ENCODE results near the gene KCNMB1.

Gene KCNMB1

DNA sequence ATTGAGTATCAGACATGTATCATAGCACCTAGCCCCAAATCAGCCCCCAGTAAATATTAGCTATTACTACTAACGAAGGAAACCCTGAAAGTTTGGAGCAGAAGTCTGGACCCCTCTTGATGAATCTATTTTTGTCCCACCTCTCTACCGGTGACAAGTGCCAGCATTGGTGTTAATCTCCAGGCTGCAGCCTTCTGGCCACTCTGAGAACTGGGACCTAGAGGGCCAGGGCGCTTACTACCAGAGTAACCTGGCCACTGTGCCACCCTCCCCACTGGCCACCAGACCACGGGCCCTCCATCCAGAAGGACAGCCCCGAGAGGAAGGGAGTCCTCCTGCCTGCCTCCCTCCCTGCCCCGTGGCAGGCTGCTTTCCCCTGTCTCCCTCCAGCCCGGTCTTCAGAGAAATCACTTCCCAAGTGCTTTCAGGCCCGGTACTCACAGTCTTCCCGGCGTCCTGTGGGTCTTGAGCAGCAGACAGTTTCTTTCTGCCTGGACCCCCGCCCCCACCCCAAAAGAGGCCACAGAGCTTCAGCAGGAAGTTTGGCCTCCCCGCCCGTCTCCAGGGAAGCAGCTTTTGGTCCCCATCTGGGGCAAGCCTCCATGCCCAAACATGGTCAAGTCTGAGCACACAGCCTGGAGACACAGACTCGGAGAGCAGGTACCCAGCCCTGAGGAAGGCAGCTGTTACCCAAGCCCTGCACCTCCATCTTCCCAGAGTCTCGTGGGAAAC lies at the start of gene KCNMB1:
Gene KCNMB1, minus strand, starts transcription at position 550 of the 732 bp plus-strand sequence. CDS start 3,920 bp downstream, outside the sequence.
- DNase-seq (ENCODE audit: low read depth): no peak
- H3K4me3 ChIP-seq (ENCODE audit: low read depth, low read length): no peak within 1 kb of the TSS

DNA sequence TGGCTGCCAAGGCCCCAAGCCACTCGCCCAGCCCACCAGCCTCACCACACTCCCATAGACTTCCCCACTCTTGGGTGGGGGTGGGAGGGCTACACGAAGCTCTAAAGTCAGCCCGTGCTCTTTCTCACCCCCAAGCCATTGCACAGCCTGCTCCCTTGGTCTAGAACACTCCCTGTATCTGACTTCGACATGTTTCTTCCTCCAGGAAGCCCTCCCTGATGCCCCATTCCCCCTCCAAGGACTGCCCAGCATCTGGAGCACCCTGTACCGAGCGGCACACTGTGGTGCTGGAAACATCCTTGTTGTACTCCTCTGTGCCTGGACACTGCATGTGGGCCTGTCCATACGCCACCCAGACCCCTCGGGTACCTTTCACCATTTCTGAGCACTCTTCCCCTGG lies 49.4 kb upstream of the KCNMB1 start:
- H3K4me3 ChIP-seq (ENCODE audit: low read depth, low read length): no peak overlapping the region
- no peak for DNase-seq (ENCODE audit: low read depth)

GRCh38 chr5:170437621-170438375 lies 48.6 kb upstream of the KCNMB1 start:
- H3K4me3 ChIP-seq (ENCODE audit: low read depth, low read length): no peak overlapping the region

GRCh38 chr5:170436335-170436734 lies 47.2 kb upstream of the KCNMB1 start:
- no peak for DNase-seq (ENCODE audit: low read depth)
- no peak overlapping the region for H3K4me3 ChIP-seq (ENCODE audit: low read depth, low read length)

More at GRCh38 chr5:170437621-170438375, 48.6 kb upstream of the KCNMB1 start:
- no peak for DNase-seq (ENCODE audit: low read depth)

DNA sequence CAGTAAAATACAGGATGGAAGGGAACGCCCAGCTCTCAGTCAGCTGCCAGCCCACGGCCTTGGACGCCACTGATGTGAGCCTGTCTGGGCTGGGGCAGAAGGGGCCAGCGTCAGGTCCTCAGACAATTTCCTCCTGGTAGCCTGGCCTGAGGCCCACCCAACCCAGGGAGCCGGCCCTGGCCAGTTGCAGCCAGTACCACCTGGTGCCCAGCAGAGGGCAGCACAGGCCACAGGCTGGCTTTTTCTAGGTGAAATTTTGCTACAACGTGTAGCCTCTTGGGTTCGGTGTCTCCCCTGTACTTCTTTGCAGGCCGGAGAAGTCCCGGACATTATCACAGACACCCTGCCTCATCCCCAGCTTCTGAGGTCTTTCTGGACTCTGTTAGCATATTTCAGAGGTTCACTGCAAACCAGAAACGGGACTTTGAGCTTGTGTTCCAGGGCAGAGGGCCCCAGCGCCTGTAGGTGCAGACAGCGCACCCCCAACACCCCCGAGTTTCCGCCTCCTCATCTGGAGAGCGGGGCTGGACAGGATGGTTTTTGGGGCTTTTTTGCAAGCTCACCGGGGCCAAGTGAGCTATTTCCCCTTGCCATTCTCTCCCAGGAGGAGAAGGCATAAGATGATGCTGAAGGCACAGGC lies 45.9 kb upstream of the KCNMB1 start:
- DNase-seq (ENCODE audit: low read depth): no peak
- H3K4me3 ChIP-seq (ENCODE audit: low read depth, low read length): no peak overlapping the region

DNA sequence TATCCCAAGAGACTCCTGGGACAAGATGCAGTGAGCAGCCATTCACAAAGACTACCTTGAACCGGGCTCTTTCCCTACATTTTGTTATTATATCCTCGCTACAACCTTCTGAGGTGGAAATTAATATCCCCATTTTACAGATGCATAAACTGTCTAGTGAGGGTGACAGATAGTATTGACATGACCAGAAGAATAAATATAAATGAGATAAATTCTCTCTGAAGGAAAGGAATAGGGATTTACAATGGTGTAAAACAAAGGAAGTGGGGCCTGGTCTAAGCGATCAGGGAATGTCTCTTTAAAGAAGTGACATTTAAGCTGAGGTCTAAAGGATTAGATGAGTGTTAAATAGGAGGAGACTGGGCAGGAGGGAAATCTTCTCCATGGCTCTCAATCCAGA lies 43.5 kb upstream of the KCNMB1 start:
- no peak overlapping the region for H3K4me3 ChIP-seq (ENCODE audit: low read depth, low read length)
- DNase-seq (ENCODE audit: low read depth): no peak

DNA sequence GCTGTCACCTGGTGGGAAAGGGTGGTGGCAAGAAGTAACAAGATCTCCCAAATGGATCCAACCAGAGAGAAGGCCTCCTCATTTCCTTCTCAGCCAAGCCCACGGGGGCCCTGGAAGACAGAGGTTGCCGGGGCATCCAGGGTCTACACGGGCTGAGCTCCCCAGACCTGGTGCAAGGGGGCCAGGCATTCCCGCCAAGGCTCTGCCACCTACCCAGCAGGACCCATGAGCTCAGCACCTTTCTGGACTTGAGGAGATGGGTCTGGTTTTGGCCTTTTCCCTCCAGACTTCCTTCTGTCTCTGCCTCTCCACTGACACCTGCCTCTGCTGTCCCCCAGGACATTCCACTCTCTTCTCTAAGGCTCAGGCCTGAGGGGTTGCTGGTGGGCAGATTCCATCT lies 42.4 kb upstream of the KCNMB1 start:
- no peak overlapping the region for H3K4me3 ChIP-seq (ENCODE audit: low read depth, low read length)
- DNase-seq (ENCODE audit: low read depth): no peak

DNA sequence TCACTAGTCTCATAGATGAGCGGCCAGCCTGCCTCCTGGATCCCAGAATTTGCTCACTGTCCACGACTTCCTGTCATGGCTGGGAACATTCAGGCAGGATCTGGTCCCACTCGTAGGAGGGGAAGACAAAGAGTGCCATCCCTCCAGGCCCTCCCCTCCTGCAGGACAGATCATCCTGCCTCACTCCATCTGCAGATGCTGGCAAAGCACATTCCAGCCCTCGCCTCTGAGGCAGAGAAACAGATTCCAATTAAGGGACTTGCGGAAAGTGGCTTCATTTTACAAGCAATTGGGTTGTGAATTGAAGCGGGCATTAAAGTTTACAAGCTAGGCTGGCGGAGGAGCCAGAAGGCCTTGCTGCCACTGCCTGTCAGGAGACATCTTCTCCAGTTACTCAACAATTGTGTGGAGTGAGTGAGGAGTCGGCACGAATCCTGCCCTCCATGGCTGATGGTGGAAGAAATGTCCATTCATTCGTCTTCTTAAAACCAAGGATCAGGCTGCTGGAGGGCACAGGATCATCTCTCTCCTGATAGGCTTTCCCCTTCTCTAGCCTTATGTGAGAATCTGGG lies 41.8 kb upstream of the KCNMB1 start:
- DNase-seq (ENCODE audit: low read depth): no peak
- no peak overlapping the region for H3K4me3 ChIP-seq (ENCODE audit: low read depth, low read length)

DNA sequence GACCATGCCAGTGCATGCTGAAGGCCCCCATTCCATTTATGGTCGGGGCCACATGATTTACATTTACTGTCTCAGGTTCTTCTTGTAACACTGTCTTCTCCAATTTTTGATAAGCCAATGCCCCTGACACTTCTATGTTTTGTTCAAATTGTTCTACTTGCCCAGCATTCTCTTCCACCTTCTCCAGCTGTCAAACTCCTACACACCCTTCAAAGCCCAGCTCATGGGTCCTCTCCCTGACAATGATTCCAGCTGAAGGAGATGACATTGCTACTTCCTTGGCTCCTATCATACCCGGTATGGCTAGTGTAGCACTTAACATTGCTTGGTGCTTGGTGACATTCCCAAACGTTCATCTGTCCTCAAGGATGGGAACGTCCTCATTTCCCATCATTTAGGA lies 41.1 kb upstream of the KCNMB1 start:
- H3K4me3 ChIP-seq (ENCODE audit: low read depth, low read length): no peak overlapping the region
- DNase-seq (ENCODE audit: low read depth): no peak

GRCh38 chr5:170429014-170429413 lies 39.8 kb upstream of the KCNMB1 start:
- no peak overlapping the region for H3K4me3 ChIP-seq (ENCODE audit: low read depth, low read length)
- DNase-seq (ENCODE audit: low read depth): no peak

DNA sequence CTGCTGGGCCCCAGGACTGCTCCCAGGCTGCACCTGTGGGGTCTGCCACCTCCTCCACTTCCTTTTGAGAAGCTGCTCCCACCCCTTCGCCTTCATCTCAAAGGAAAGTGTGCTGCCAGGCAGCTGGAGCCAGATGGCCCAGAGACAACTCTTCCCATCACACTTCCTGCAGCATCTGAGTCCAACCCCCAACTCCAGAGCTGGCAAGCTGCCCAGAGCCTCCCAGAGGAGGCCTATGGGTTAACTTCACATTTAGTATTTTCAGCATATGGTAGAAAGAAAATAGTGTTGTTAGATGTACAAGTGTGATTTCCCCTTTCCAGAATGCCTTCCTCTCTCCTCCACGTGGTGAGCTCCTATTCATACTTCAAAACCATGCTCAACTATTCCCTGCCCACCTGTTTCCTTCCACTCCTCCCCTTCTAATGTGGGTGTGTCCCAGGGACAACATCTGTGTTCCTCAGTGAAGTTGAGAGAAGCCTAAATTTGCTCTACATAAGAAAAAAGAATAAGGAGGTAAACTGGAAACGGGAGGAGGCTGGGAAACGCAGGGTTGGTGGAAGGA lies 38.6 kb upstream of the KCNMB1 start:
- DNase-seq (ENCODE audit: low read depth): peak; percentile 20
- no peak overlapping the region for H3K4me3 ChIP-seq (ENCODE audit: low read depth, low read length)

DNA sequence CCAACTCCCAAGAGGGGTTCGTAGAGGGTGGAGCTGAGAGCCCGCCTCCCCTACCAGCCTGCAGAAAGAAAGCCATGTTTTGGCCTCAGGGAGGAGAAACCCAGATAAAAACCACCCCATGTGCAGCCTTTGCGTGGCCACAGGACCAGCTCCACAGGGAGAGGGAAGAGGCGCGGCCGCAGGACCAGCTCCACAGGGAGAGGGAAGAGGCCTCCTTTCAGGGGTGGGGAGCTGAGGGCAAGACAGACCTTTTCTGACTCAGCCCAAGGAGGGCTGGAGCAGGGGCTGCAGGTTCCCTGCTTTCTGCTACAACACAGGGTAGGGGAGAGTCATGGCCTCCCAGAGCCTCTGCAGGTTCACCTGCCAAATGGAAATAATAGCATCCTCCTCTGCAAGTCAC lies 37.6 kb upstream of the KCNMB1 start:
- no peak overlapping the region for H3K4me3 ChIP-seq (ENCODE audit: low read depth, low read length)
- DNase-seq (ENCODE audit: low read depth): no peak

DNA sequence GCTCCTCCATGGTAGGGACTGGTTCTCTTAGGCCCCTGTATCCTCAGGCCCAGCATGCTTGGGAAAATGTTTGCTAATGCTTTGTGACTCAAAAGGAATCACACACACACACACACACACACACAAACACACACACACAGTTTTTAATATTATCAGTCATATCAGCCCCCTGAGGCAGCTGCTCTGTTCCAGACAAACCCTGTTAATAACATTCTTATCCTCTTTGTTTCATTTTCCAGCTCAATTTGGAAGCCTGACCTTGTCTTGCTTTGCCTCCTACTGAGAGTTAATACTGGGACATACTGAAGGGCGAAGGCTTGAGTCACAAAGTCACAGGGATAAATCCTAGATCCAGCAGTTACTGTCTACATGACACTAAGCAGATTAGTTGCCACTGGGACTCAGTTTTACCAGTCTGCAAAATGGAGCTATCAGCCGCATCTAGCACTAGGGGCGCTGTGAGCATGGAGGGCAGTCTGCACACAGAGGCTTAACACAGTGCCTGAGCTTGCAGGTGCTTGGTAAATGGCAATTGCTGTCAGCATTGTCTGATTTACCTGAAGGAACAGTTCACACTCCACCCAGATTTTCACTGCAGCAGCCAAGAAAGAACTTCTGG lies 37.1 kb upstream of the KCNMB1 start:
- DNase-seq (ENCODE audit: low read depth): no peak
- H3K4me3 ChIP-seq (ENCODE audit: low read depth, low read length): no peak overlapping the region

- no peak overlapping the region for H3K4me3 ChIP-seq (ENCODE audit: low read depth, low read length)
Measured at GRCh38 chr5:170425731-170426130, 36.6 kb upstream of the KCNMB1 start.

GRCh38 chr5:170424629-170425028 lies 35.5 kb upstream of the KCNMB1 start:
- H3K4me3 ChIP-seq (ENCODE audit: low read depth, low read length): no peak overlapping the region
- no peak for DNase-seq (ENCODE audit: low read depth)

More at GRCh38 chr5:170425731-170426130, 36.6 kb upstream of the KCNMB1 start:
- no peak for DNase-seq (ENCODE audit: low read depth)

- no peak for DNase-seq (ENCODE audit: low read depth)
- H3K4me3 ChIP-seq (ENCODE audit: low read depth, low read length): no peak overlapping the region
Measured at GRCh38 chr5:170423692-170424091, 34.5 kb upstream of the KCNMB1 start.

- no peak for DNase-seq (ENCODE audit: low read depth)
- H3K4me3 ChIP-seq (ENCODE audit: low read depth, low read length): no peak overlapping the region
Measured at GRCh38 chr5:170421826-170422225, 32.7 kb upstream of the KCNMB1 start.

- H3K4me3 ChIP-seq (ENCODE audit: low read depth, low read length): no peak overlapping the region
- DNase-seq (ENCODE audit: low read depth): peak; percentile 28
Measured at GRCh38 chr5:170420806-170421412, 31.7 kb upstream of the KCNMB1 start.

GRCh38 chr5:170419643-170420042 lies 30.5 kb upstream of the KCNMB1 start:
- DNase-seq (ENCODE audit: low read depth): no peak
- no peak overlapping the region for H3K4me3 ChIP-seq (ENCODE audit: low read depth, low read length)

Data from skeletal muscle cell (primary cell).